Mesendoderm (in vitro differentiated cells): ENCODE measurements around the gene DGCR2.

Experiments
- DNase-seq: peaks from one replicate; pipeline ENCODE4 v3.0.0; 2013
- H2AK5ac ChIP-seq: 2 replicates; pipeline ENCODE4 v1.6.1; 2013; ENCODE audit warnings: low read length, inconsistent platforms
- H2BK120ac ChIP-seq: 2 replicates; pipeline ENCODE4 v1.6.1; 2013; ENCODE audit warnings: low read depth, mild to moderate bottlenecking, low read length, moderate library complexity, mixed read lengths
- H2BK15ac ChIP-seq: replicated peaks from 2 replicates; pipeline ENCODE4 v1.6.1; 2013; ENCODE audit warnings: low read depth, mild to moderate bottlenecking, moderate library complexity
- H2BK5ac ChIP-seq: 2 replicates; pipeline ENCODE4 v1.6.1; 2013; ENCODE audit warnings: low read length, inconsistent platforms
- H3K18ac ChIP-seq: 2 replicates; pipeline ENCODE4 v1.6.1; 2013; ENCODE audit warnings: mild to moderate bottlenecking, low read length, mixed read lengths
- H3K23ac ChIP-seq: one replicate; pipeline ENCODE4 v1.6.1; 2013; ENCODE audit warnings: low read length
- H3K27ac ChIP-seq: 2 replicates; pipeline ENCODE4 v1.5.1; 2013; ENCODE audit warnings: low read depth, mild to moderate bottlenecking, inconsistent platforms, low read length, moderate library complexity
- H3K27me3 ChIP-seq: 2 replicates; pipeline ENCODE4 v1.6.1; 2013; ENCODE audit warnings: low read length, control low read depth, mild to moderate bottlenecking, inconsistent platforms; ENCODE audit not compliant: insufficient read depth, poor library complexity
- H3K36me3 ChIP-seq: 2 replicates; pipeline ENCODE4 v1.6.1; 2013; ENCODE audit warnings: low read length, inconsistent platforms; ENCODE audit not compliant: control insufficient read depth, insufficient read depth
- H3K4ac ChIP-seq: one replicate; pipeline ENCODE4 v1.6.1; 2013; ENCODE audit warnings: low read depth, mild to moderate bottlenecking, low read length, moderate library complexity
- H3K4me1 ChIP-seq: 2 replicates; pipeline ENCODE4 v1.6.1; 2013; ENCODE audit warnings: low read depth, low read length, inconsistent platforms; ENCODE audit not compliant: control insufficient read depth
- H3K4me2 ChIP-seq: 2 replicates; pipeline ENCODE4 v1.6.1; 2013; ENCODE audit warnings: low read length
- H3K4me3 ChIP-seq: 2 replicates; pipeline ENCODE4 v1.5.1; 2013; ENCODE audit warnings: mild to moderate bottlenecking, low read length
- H3K56ac ChIP-seq: one replicate; pipeline ENCODE4 v1.6.1; 2013; ENCODE audit warnings: low read length
- H3K79me1 ChIP-seq: 2 replicates; pipeline ENCODE4 v1.6.1; 2013; ENCODE audit warnings: low read length, inconsistent platforms
- H3K79me2 ChIP-seq: 2 replicates; pipeline ENCODE4 v1.6.1; 2013; ENCODE audit warnings: mild to moderate bottlenecking, low read length; ENCODE audit not compliant: control insufficient read depth, insufficient read depth
- H3K9ac ChIP-seq: 2 replicates; pipeline ENCODE4 v1.6.1; 2013; ENCODE audit warnings: low read length, inconsistent platforms
- H4K5ac ChIP-seq: one replicate; pipeline ENCODE4 v1.6.1; 2013; ENCODE audit warnings: low read length
- H4K8ac ChIP-seq: one replicate; pipeline ENCODE4 v1.6.1; 2013; ENCODE audit warnings: low read depth, mild to moderate bottlenecking, control low read depth, low read length, moderate library complexity
- WGBS: extraction: QIAGEN DNeasy Blood & Tissue Kit; methylation state at CpG from one replicate; pipeline ENCODE4 v1.1.7; 2013; ENCODE audit warnings: low lambda C conversion rate, missing lambda C conversion rate; ENCODE audit not compliant: insufficient coverage; ENCODE audit errors: extremely low coverage; 5-methylcytosine and 5-hydroxymethylcytosine counted together

DGCR2 gene

GRCh38 chr22:19134874-19135273 is 12.7 kb upstream of the DGCR2 start:
- H3K23ac ChIP-seq, result no peak overlapping the region
- H3K4me1 ChIP-seq, result no peaks in the 10 kb centered on the region
- H4K5ac ChIP-seq, result no peak overlapping the region
- H2AK5ac ChIP-seq, result no peak overlapping the region
- no peak overlapping the region for H2BK120ac ChIP-seq
- no peak overlapping the region for H3K18ac ChIP-seq
- no peaks in the 10 kb centered on the region for H3K27me3 ChIP-seq
- H3K9ac ChIP-seq, result no peak overlapping the region
- no peak overlapping the region for H3K4me3 ChIP-seq
- WGBS, result no CpG with 5 or more reads among the region's 18 CpGs
- H3K4ac ChIP-seq, result no peak overlapping the region
- no peak overlapping the region for H2BK5ac ChIP-seq
- H2BK15ac ChIP-seq, result no peak overlapping the region
- no peak overlapping the region for H3K4me2 ChIP-seq
- no peaks in the 10 kb centered on the region for H3K79me2 ChIP-seq
- no peak overlapping the region for H3K56ac ChIP-seq
- peaks cover 5% of the 10 kb centered on the region for H3K36me3 ChIP-seq
- H3K27ac ChIP-seq, result no peak overlapping the region
- H4K8ac ChIP-seq, result no peak overlapping the region
- no peaks in the 10 kb centered on the region for H3K79me1 ChIP-seq
- no peak for DNase-seq

GRCh38 chr22:19134176-19134831 is 12.1 kb upstream of the DGCR2 start:
- Histone ChIP-seq H3K4me1 (no peaks in the 10 kb centered on the region), H3K79me1 (no peaks in the 10 kb centered on the region), H3K9ac (no peak overlapping the region), H3K56ac (no peak overlapping the region), H2BK15ac (no peak overlapping the region), H3K4me2 (no peak overlapping the region), H3K27me3 (no peaks in the 10 kb centered on the region), H3K4me3 (no peak overlapping the region), H4K5ac (no peak overlapping the region), H3K23ac (no peak overlapping the region), H2BK120ac (no peak overlapping the region), H3K36me3 (peaks cover 5% of the 10 kb centered on the region), H3K27ac (no peak overlapping the region), H2BK5ac (no peak overlapping the region), H3K79me2 (no peaks in the 10 kb centered on the region), H4K8ac (no peak overlapping the region), H2AK5ac (no peak overlapping the region), H3K18ac (no peak overlapping the region), H3K4ac (no peak overlapping the region)
- no peak for DNase-seq
- WGBS, result no CpG with 5 or more reads among the region's 21 CpGs

- DNase-seq, result no peak
- Histone ChIP-seq H3K4me2 (no peak overlapping the region), H3K79me2 (no peaks in the 10 kb centered on the region), H3K36me3 (peaks cover 4% of the 10 kb centered on the region), H3K9ac (no peak overlapping the region), H3K4me1 (no peaks in the 10 kb centered on the region), H3K27ac (no peak overlapping the region), H2AK5ac (no peak overlapping the region), H2BK15ac (no peak overlapping the region), H3K56ac (no peak overlapping the region), H3K23ac (no peak overlapping the region), H3K79me1 (no peaks in the 10 kb centered on the region), H3K18ac (no peak overlapping the region), H3K27me3 (no peaks in the 10 kb centered on the region), H3K4ac (no peak overlapping the region), H2BK5ac (no peak overlapping the region), H2BK120ac (no peak overlapping the region), H4K5ac (no peak overlapping the region), H3K4me3 (no peak overlapping the region), H4K8ac (no peak overlapping the region)
- WGBS, result no CpG with 5 or more reads among the region's 13 CpGs
Observed at GRCh38 chr22:19133561-19133960, 11.3 kb upstream of the DGCR2 start.

GRCh38 chr22:19132693-19133400 is 10.6 kb upstream of the DGCR2 start:
- Histone ChIP-seq H2BK120ac (no peak overlapping the region), H3K36me3 (peaks cover 4% of the 10 kb centered on the region), H3K27me3 (no peaks in the 10 kb centered on the region), H2BK15ac (no peak overlapping the region), H3K56ac (no peak overlapping the region), H3K4me1 (no peaks in the 10 kb centered on the region), H3K9ac (no peak overlapping the region), H3K4me3 (no peak overlapping the region), H2AK5ac (no peak overlapping the region), H4K8ac (no peak overlapping the region), H3K23ac (no peak overlapping the region), H3K4me2 (no peak overlapping the region), H3K79me1 (no peaks in the 10 kb centered on the region), H2BK5ac (no peak overlapping the region), H3K79me2 (no peaks in the 10 kb centered on the region), H3K4ac (no peak overlapping the region), H4K5ac (no peak overlapping the region), H3K27ac (no peak overlapping the region), H3K18ac (no peak overlapping the region)
- no CpG with 5 or more reads among the region's 9 CpGs for WGBS
- DNase-seq, result no peak

GRCh38 chr22:19132153-19132552 is 9.9 kb upstream of the DGCR2 start:
- peaks cover 1% of the 10 kb centered on the region for H3K36me3 ChIP-seq
- no peak overlapping the region for H3K9ac ChIP-seq
- no peaks in the 10 kb centered on the region for H3K4me1 ChIP-seq
- no peak overlapping the region for H3K4me2 ChIP-seq
- H2BK15ac ChIP-seq, result no peak overlapping the region
- no peak overlapping the region for H3K4ac ChIP-seq
- H3K27ac ChIP-seq, result no peak overlapping the region
- no peaks in the 10 kb centered on the region for H3K79me2 ChIP-seq
- no peak for DNase-seq
- H4K8ac ChIP-seq, result no peak overlapping the region
- H2BK5ac ChIP-seq, result no peak overlapping the region
- H3K27me3 ChIP-seq, result no peaks in the 10 kb centered on the region
- WGBS, result no CpG with 5 or more reads among the region's 20 CpGs
- H2BK120ac ChIP-seq, result no peak overlapping the region
- H3K18ac ChIP-seq, result no peak overlapping the region
- H3K56ac ChIP-seq, result no peak overlapping the region
- H3K79me1 ChIP-seq, result no peaks in the 10 kb centered on the region
- H3K23ac ChIP-seq, result no peak overlapping the region
- no peak overlapping the region for H3K4me3 ChIP-seq
- no peak overlapping the region for H2AK5ac ChIP-seq
- H4K5ac ChIP-seq, result no peak overlapping the region

GRCh38 chr22:19131685-19132015 is 9.4 kb upstream of the DGCR2 start:
- H2AK5ac ChIP-seq, result no peak overlapping the region
- H3K4me1 ChIP-seq, result no peaks in the 10 kb centered on the region
- no peak overlapping the region for H4K5ac ChIP-seq
- no peak overlapping the region for H2BK5ac ChIP-seq
- H3K56ac ChIP-seq, result no peak overlapping the region
- no peaks in the 10 kb centered on the region for H3K27me3 ChIP-seq
- WGBS, result no CpG with 5 or more reads among the region's 19 CpGs
- no peak overlapping the region for H2BK120ac ChIP-seq
- peaks cover 1% of the 10 kb centered on the region for H3K36me3 ChIP-seq
- no peak overlapping the region for H3K4ac ChIP-seq
- no peak overlapping the region for H4K8ac ChIP-seq
- no peak overlapping the region for H3K18ac ChIP-seq
- DNase-seq, result no peak
- no peak overlapping the region for H3K23ac ChIP-seq
- no peak overlapping the region for H3K4me3 ChIP-seq
- no peaks in the 10 kb centered on the region for H3K79me1 ChIP-seq
- H2BK15ac ChIP-seq, result no peak overlapping the region
- H3K9ac ChIP-seq, result no peak overlapping the region
- H3K27ac ChIP-seq, result no peak overlapping the region
- no peak overlapping the region for H3K4me2 ChIP-seq
- no peaks in the 10 kb centered on the region for H3K79me2 ChIP-seq
